ENCODE results near the gene KLHL20.
"Not testable (repeated sequence)": the region's sequence is repeated elsewhere in the genome, so short reads cannot be mapped to it uniquely, and the experiment has no call there.

The KLHL20 gene

GRCh38 chr1:173714759-173715537 is at the start of gene KLHL20:
TSS of gene KLHL20 (plus strand) at chr1:173714981. CDS start at chr1:173716044, 1,063 bp downstream.
- peak; percentile 73 to 78 for DNase-seq (ENCODE audit: low read depth in 2 of 2)

DNA sequence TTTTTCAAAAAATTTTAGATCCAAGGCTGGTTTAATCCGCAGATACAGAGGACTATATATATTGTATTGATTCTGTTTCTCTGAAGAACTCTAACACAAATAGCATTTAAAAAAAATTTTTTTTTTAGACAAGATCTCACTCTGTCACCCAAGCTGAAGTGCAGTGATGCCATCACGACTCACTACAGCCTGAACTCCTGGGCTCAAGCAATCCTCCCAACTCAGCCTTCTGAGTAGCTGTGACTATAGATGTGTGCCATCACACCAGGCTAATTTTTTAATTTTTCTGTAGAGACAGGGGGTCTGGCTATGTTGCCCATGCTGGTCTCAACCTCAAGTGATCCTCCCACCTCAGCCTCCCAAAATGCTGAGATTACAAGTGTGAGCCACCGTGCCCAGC is 48.1 kb upstream of the KLHL20 start:
- DNase-seq (ENCODE audit: low read depth in 2 of 2), result no peak

DNA sequence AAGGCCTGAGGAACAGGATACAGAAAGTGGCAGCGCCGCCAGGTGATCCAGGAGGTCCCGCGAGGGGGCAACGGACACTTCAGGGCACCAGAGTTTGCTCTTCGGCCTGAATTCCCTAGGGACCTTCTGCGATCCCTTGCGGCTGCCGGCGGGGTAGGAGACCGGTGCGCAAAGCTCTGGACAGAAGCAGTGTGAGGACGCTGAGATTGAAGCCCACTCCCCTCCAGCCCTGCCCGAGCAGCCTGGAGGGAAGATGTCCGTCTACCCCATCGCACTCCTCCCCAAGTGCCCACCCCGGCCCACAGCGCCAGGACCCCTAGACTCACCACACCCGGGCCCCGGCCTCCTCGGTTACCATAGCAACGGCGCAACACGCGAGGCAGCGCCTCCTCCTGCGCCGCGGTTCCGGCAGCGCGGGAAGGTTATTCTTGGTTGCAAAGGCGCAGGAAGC is 45.3 kb upstream of the KLHL20 start, which contains the start of gene ANKRD45:
TSS of gene ANKRD45 (minus strand) at position 361 of the 451 bp plus-strand sequence. CDS start 10,433 bp downstream, outside the sequence.
- DNase-seq (ENCODE audit: low read depth in 2 of 2), result peak in 1 of 2 donors; percentile 8

DNA sequence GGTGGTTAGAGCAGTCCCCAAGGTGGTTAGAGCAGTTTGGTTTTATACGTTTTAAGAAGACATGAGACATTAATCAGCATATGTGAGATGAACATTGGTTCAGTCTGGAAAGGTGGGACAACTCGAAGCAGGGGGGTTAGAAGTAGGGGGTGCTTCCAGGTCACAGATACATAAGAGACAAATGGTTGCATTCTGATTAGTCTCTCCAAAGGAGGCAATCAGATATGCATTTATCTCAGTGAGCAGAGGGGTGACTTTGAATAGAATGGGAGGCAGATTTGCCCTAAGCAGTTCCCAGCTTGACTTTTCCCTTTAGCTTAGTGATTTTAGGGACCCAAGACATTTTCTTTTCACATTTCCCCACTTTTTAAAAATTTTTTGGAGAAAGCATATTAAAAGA is 40.3 kb upstream of the KLHL20 start:
- not testable (repeated sequence) for DNase-seq (ENCODE audit: low read depth in 2 of 2)

DNA sequence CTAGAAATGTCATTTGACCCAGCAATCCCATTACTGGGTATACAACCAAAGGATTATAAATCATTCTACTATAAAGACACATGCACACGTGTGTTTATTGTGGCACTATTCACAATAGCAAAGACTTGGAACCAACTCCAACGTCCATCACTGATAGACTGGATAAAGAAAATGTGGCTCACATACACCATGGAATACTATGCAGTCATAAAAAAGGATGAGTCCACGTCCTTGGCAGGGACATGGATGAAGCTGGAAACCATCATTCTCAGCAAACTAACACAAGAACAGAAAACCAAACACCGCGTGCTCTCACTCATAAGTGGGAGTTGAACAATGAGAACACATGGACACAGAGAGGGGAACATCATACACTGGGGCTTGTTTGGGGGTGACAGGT is 34.6 kb upstream of the KLHL20 start:
- not testable (repeated sequence) for DNase-seq (ENCODE audit: low read depth in 2 of 2)

GRCh38 chr1:173682184-173682583 is 32.6 kb upstream of the KLHL20 start:
- DNase-seq (ENCODE audit: low read depth in 2 of 2), result no peak

DNA sequence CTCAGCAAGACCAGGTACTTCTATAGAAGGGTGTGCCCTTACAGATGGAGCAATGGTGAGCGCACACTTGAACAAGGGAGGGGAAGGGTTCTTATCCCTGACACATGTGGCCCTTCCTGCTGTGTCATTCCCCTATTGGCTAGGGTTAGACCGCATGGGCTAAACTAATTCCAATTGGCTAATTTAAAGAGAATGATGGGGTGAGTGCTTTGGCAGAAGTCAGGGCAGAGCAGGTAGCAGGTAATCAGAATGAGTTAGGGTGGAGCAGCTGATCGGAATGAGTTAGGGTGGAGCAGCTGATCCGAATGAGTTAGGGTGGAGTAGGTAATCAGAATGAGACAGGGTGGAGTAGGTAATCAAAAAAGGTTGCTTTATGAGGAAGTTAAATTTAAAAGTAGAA is 30.9 kb upstream of the KLHL20 start:
- DNase-seq (ENCODE audit: low read depth in 2 of 2), result not testable (repeated sequence)

GRCh38 chr1:173685121-173685520 is 29.7 kb upstream of the KLHL20 start:
- not testable (repeated sequence) for DNase-seq (ENCODE audit: low read depth in 2 of 2)

DNA sequence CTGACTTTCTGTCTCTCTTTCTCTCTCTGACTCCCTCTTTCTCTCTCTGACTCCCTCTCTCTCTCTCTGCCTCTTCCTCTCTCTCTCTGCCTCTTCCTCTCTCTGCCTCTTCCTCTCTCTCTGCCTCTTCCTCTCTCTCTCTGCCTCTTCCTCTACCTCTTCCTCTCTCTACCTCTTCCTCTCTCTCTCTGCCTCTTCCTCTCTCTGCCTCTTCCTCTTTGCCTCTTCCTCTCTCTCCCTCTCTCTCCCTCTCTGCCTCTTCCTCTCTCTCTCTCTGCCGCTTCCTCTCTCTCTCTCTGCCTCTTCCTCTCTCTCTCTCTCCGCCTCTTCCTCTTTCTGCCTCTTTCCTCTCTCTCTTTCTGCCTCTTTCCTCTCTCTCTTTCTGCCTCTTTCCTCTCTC is 26.5 kb upstream of the KLHL20 start:
- DNase-seq (ENCODE audit: low read depth in 2 of 2), result no peak

GRCh38 chr1:173693238-173693637 is 21.5 kb upstream of the KLHL20 start:
- no peak for DNase-seq (ENCODE audit: low read depth in 2 of 2)

DNA sequence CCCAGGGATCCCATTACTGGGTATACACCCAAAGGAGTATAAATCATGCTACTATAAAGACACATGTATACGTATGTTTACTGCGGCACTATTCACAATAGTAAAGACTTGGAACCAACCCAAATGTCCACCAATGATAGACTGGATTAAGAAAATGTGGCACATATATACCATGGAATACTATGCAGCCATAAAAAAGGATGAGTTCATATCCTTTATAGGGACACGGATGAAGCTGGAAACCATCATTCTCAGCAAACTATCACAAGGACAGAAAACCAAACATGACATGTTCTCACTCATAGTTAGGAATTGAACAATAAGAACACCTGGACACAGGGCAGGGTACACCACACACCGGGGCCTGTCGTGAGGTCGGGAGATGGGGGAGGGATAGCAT is 13.5 kb upstream of the KLHL20 start:
- DNase-seq (ENCODE audit: low read depth in 2 of 2), result not testable (repeated sequence)

- DNase-seq (ENCODE audit: low read depth in 2 of 2), result no peak
These were observed 12.0 kb upstream of the KLHL20 start for GRCh38 chr1:173702736-173703135.

DNA sequence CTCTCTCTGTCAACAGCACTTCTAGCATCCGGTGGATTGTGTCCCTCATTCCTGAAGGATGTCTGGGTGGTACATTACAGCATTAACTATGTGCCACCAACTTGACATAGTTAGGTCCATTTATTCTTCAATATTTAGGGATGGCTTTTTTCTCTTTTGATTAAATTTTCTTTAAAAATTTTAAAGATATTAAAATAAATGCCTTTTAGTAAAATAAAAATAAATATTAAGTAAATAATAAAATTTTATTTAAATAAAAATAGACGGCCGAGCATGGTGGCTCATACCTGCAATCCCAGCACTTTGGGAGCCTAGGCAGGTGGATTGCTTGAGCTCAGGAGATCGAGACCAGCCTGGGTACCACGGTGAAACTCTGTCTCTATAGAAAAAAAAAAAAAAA is 9.7 kb upstream of the KLHL20 start:
- no peak for DNase-seq (ENCODE audit: low read depth in 2 of 2)

GRCh38 chr1:173708787-173709186 is 6.0 kb upstream of the KLHL20 start:
- DNase-seq (ENCODE audit: low read depth in 2 of 2), result no peak

DNA sequence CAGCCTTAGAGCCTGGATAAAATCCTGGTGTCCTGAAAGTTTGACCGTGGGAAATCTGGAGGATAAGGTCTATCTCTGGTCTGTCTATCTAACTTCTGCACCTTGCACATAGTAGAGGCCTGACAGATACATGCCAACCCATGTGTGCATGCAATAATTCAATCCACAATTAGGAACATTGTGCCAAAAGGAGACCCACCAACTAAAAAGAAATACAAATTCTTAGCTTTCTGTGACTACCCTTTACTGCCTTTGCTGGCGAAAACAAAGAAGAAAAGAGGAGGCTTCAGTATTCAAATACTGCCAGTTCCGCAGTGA is 381 bp upstream of the KLHL20 start:
- DNase-seq (ENCODE audit: low read depth in 2 of 2), result no peak

DNA sequence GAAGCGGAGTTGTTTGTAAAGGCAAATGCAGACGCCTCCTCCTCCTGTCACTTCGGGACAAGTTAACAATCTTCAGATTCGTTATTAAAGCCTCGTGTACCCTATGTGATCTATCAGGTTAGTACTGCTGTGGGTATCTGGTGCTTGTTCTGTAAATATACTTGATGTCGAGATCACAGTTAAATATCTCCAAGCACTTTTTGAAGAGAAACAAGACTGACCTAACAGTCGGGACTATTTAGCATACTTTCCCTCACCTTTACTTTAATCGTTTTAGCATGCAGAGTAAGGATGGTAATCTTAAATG is 710 bp downstream of the KLHL20 start:
- DNase-seq (ENCODE audit: low read depth in 2 of 2), result no peak

- DNase-seq (ENCODE audit: low read depth in 2 of 2), result no peak
These were observed 2.5 kb downstream of the KLHL20 start for GRCh38 chr1:173717238-173717637.

- not testable (repeated sequence) for DNase-seq (ENCODE audit: low read depth in 2 of 2)
These were observed 16.6 kb downstream of the KLHL20 start for GRCh38 chr1:173731331-173731730.

- DNase-seq (ENCODE audit: low read depth in 2 of 2), result no peak
These were observed 19.1 kb downstream of the KLHL20 start for GRCh38 chr1:173733912-173734311.

- not testable (repeated sequence) for DNase-seq (ENCODE audit: low read depth in 2 of 2)
These were observed 21.3 kb downstream of the KLHL20 start for GRCh38 chr1:173736104-173736503.

DNA sequence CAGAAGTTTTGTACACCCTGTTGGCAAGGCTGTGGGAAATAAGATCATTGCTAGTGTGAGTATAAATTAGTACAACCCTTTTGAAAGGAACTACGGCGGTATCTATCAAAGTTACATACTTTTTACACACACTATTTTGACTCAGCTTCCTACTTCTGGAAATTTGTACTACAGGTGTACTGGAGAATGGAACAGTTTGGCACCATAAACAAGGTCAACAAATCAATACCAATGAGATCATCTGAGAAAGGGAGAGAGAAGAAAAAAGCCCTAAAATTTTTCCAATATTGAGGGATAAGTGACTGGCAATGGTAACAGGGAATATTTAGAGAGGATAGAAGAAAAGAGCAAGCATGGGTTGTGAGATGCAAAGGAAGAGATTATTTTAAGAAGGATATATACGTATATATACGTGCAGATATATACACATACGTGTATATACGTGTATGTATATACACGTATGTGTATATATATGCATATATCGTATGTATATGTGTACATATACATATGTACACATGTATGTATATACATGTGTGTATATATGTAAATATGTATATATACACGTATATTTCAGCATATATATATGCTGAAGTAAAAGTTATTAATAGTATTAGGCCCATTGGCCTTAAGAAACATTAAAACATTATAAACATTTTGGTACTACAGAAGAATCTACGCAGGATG is 27.6 kb downstream of the KLHL20 start:
- no peak for DNase-seq (ENCODE audit: low read depth in 2 of 2)

- no peak for DNase-seq (ENCODE audit: low read depth in 2 of 2)
These were observed 29.9 kb downstream of the KLHL20 start for GRCh38 chr1:173744651-173745050.

GRCh38 chr1:173749137-173749536 is 34.4 kb downstream of the KLHL20 start:
- DNase-seq (ENCODE audit: low read depth in 2 of 2), result no peak
